Effector memory CD8-positive, alpha-beta T cell (primary cell): ENCODE data around the gene TMUB1.

Experiments
- ATAC-seq: fragments of 150-1000 bp; cut with Tn5 transposase; replicated peaks from 2 replicates; pipeline ENCODE4 v1.10.0; 2021; ENCODE audit warnings: mild to moderate bottlenecking, moderate library complexity
- DNase-seq, 3 experiments: peaks; one replicate each; pipeline ENCODE4 v3.0.0; 2021
- H3K27ac Mint-ChIP-seq, 2 donors: one replicate each; pipeline ENCODE4 v1.8.0; 2022; ENCODE audit warnings: mild to moderate bottlenecking in 2 of 2, mixed read lengths in 2 of 2, moderate library complexity in 2 of 2
- H3K27me3 Mint-ChIP-seq, 2 donors: one replicate each; pipeline ENCODE4 v1.8.0; 2022; ENCODE audit warnings: mixed read lengths in 2 of 2
- H3K36me3 Mint-ChIP-seq: one replicate; pipeline ENCODE4 v1.8.0; 2022; ENCODE audit warnings: mild to moderate bottlenecking, moderate library complexity, mixed read lengths; ENCODE audit not compliant: insufficient read depth
- H3K4me1 Mint-ChIP-seq, 2 donors: one replicate each; pipeline ENCODE4 v1.8.0; 2022; ENCODE audit warnings: low read depth in 2 of 2, mixed read lengths in 2 of 2
- H3K4me3 Mint-ChIP-seq, 2 donors: one replicate each; pipeline ENCODE4 v1.8.0; 2022; ENCODE audit warnings: mild to moderate bottlenecking in 2 of 2, mixed read lengths in 2 of 2, moderate library complexity in 2 of 2
- H3K9me3 Mint-ChIP-seq, 2 donors: one replicate each; pipeline ENCODE4 v1.8.0; 2022; ENCODE audit warnings: mixed read lengths in 2 of 2

Gene TMUB1

GRCh38 chr7:151034312-151035025, 48.8 kb downstream of the TMUB1 start:
- Mint-ChIP-seq H3K9me3 (no peaks in the 10 kb centered on the region), H3K27ac (no peak overlapping the region), H3K27me3 (no peaks in the 10 kb centered on the region), H3K4me3 (no peak overlapping the region), H3K4me1 (peaks cover 7 to 15% of the 10 kb centered on the region in 2 donors), H3K36me3 (peaks cover 8% of the 10 kb centered on the region)
- ATAC-seq (no peak), DNase-seq (no peak)

GRCh38 chr7:151033864-151034249, 49.4 kb downstream of the TMUB1 start:
- DNase-seq (no peak), ATAC-seq (no peak)
- Mint-ChIP-seq H3K4me1 (peaks cover 6 to 13% of the 10 kb centered on the region in 2 donors), H3K36me3 (peaks cover 12% of the 10 kb centered on the region), H3K4me3 (no peak overlapping the region), H3K27me3 (no peaks in the 10 kb centered on the region), H3K27ac (no peak overlapping the region), H3K9me3 (no peaks in the 10 kb centered on the region)

DNA sequence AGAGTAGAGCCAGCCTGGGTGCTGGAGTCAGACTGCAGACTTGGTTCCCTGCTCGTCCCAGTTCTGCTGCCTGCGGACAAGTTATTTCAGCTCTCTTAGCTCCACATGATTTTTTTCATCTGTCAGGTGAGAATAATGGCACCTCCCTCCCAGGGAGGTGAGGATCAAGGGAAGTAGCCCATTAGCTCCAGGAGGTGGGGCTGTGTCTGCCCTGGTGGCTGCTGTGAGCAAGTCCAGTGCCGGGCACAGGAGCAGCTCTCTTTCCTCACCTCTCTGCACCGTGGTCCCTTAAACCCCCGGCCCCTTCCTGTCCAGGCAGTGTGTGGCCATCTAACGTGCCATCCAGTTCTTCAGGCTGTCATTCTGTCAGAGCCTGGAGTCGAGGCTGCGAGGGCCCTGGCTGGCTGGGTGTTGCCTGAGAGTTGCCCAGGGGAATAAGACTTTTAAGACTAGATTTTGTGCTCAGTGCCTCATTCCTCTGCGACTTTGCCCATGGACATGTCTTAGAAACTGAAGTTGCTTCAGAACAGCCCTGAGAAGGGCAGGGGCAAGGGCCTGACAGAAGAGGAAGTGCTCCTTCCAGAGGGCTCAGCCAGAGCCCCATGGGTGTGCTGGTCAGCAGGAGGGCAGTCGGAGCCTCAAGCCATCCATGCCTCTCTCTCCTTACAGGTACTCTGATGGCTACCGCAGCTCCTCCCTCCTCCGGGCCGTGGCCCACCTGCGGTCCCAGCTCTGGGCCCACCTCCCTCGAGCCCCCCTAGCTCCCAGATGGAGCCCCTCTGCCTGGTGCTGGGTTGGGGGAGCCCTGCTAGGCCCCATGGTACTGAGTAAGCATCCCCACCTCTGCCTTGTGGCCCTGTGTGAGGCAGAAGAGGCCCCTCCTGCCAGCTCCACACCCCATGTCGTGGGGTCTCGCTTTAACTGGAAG, 50.1 kb downstream of the TMUB1 start:
- Mint-ChIP-seq H3K27me3 (no peaks in the 10 kb centered on the region), H3K4me3 (no peak overlapping the region), H3K27ac (no peak overlapping the region), H3K4me1 (peaks cover 10 to 17% of the 10 kb centered on the region in 2 donors), H3K36me3 (peaks cover 19% of the 10 kb centered on the region), H3K9me3 (no peaks in the 10 kb centered on the region)
- DNase-seq: no peak
- no peak for ATAC-seq
